Smooth muscle cell (in vitro differentiated cells): ENCODE results near the gene PIAS2. TPM values are rescaled to one million over a fixed set of nuclear protein-coding genes. Genes with fewer than 3 reads are reported as not detected.

Experiments
- DNase-seq: peaks from one replicate; lab custom pipeline; 2025; ENCODE audit not compliant: unreplicated experiment; lab: John Stamatoyannopoulos, UW
- H2AFZ ChIP-seq: fragments of 200-600 bp; sonication (generic); 2 replicates; pipeline ENCODE4 v1.6.0; 2016; ENCODE audit warnings: antibody characterized with exemption, low read depth, mild to moderate bottlenecking
- H3F3A ChIP-seq: fragments of 200-600 bp; sonication (generic); 2 replicates; pipeline ENCODE4 v1.6.0; 2017; ENCODE audit warnings: antibody characterized with exemption, low read depth
- H3K27ac ChIP-seq: fragments of 200-600 bp; sonication (generic); 2 replicates; pipeline ENCODE4 v1.5.1; 2016; ENCODE audit warnings: low read depth, mild to moderate bottlenecking
- H3K27me3 ChIP-seq: fragments of 200-600 bp; sonication (generic); 2 replicates; pipeline ENCODE4 v1.6.1; 2016; ENCODE audit warnings: low read depth, mild to moderate bottlenecking
- H3K36me3 ChIP-seq: fragments of 200-600 bp; sonication (generic); 2 replicates; pipeline ENCODE4 v1.5.1; 2016; ENCODE audit warnings: low read depth
- H3K4me1 ChIP-seq: fragments of 200-600 bp; sonication (generic); 2 replicates; pipeline ENCODE4 v1.5.1; 2016; ENCODE audit warnings: low read depth
- H3K4me2 ChIP-seq: fragments of 200-600 bp; sonication (generic); 2 replicates; pipeline ENCODE4 v1.6.0; 2016; ENCODE audit warnings: mild to moderate bottlenecking
- H3K4me3 ChIP-seq: fragments of 200-600 bp; sonication (generic); 2 replicates; pipeline ENCODE4 v1.5.1; 2016; ENCODE audit warnings: mild to moderate bottlenecking
- H3K79me2 ChIP-seq: fragments of 200-600 bp; sonication (generic); 2 replicates; pipeline ENCODE4 v1.6.0; 2016; ENCODE audit warnings: low read depth, mild to moderate bottlenecking
- H3K9ac ChIP-seq: fragments of 200-600 bp; sonication (generic); 2 replicates; pipeline ENCODE4 v1.6.0; 2016; ENCODE audit warnings: low read depth
- H3K9me3 ChIP-seq: fragments of 200-600 bp; sonication (generic); replicated peaks from 2 replicates; pipeline ENCODE4 v1.5.1; 2016; ENCODE audit warnings: low read depth
- H4K20me1 ChIP-seq: fragments of 200-600 bp; sonication (generic); 2 replicates; pipeline ENCODE4 v1.6.0; 2016; ENCODE audit warnings: low read depth
- WGBS: methylation state at CpG from one replicate; pipeline ENCODE4 v1.1.7; 2016; ENCODE audit warnings: low lambda C conversion rate; 5-methylcytosine and 5-hydroxymethylcytosine counted together
- polyA plus RNA-seq: library from polyadenylated mRNA; unstranded; fragments of >200 nt; fragmentation: Nextera tagmentation; extraction: Ambion mirVana; gene quantifications from 2 replicates; pipeline ENCODE4 v1.2.1, GENCODE V29; 2016
- total RNA-seq: library from RNA; depleted of rRNA; stranded (reverse); fragments of >200 nt; gene quantifications from 2 replicates; pipeline ENCODE4 v1.2.3, GENCODE V29; 2014
- TF ChIP-seq, protein P1 (sequence below): fragments of 200-600 bp; sonication (generic); IDR thresholded peaks from 2 replicates; pipeline ENCODE4 v1.5.1; 2017; ENCODE audit warnings: borderline replicate concordance, mild to moderate bottlenecking, antibody characterized with exemption; ENCODE audit not compliant: insufficient read depth, poor library complexity, severe bottlenecking

The PIAS2 gene
- total and polyA plus RNA-seq, 2 experiments from 2014 or later, result 15.7 to 26.6 TPM

DNA sequence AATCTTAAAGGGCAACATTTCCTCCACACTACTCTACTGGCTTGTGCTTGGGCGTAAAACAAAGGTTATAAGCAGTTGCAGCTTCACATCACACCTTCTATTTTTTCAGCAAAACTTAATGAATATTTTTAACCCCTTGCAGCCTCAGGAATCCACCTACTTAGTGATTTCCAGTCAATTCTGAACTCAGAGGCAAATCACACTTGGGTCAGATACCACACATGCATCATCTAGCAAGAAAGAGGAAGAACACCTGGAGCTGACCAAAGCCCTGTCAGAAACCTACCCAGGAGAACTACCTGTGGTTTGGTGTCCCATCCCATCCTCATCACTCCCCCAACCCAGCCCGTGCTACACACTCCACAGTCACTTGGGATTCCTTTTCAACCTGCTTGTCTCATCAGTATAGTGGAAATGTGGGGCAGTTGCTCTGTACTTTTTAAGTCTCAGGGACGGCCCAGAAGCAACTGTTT, 25.5 kb downstream of the PIAS2 start:
- Histone ChIP-seq H3K79me2 (peaks cover 67% of the 10 kb centered on the region), H3F3A (no peaks in the 10 kb centered on the region), H3K27me3 (no peaks in the 10 kb centered on the region), H2AFZ (no peak overlapping the region), H3K4me1 (no peaks in the 10 kb centered on the region), H4K20me1 (peaks cover 46% of the 10 kb centered on the region), H3K9ac (no peak overlapping the region), H3K36me3 (peaks cover 25% of the 10 kb centered on the region), H3K4me2 (no peak overlapping the region), H3K27ac (no peak overlapping the region), H3K9me3 (peaks cover 12% of the 10 kb centered on the region), H3K4me3 (no peak overlapping the region)
- 96% methylated on average over 3 of the region's 3 CpGs for WGBS
- TF ChIP-seq, protein P1, sequence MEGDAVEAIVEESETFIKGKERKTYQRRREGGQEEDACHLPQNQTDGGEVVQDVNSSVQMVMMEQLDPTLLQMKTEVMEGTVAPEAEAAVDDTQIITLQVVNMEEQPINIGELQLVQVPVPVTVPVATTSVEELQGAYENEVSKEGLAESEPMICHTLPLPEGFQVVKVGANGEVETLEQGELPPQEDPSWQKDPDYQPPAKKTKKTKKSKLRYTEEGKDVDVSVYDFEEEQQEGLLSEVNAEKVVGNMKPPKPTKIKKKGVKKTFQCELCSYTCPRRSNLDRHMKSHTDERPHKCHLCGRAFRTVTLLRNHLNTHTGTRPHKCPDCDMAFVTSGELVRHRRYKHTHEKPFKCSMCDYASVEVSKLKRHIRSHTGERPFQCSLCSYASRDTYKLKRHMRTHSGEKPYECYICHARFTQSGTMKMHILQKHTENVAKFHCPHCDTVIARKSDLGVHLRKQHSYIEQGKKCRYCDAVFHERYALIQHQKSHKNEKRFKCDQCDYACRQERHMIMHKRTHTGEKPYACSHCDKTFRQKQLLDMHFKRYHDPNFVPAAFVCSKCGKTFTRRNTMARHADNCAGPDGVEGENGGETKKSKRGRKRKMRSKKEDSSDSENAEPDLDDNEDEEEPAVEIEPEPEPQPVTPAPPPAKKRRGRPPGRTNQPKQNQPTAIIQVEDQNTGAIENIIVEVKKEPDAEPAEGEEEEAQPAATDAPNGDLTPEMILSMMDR, result no peak
- no peak for DNase-seq

DNA sequence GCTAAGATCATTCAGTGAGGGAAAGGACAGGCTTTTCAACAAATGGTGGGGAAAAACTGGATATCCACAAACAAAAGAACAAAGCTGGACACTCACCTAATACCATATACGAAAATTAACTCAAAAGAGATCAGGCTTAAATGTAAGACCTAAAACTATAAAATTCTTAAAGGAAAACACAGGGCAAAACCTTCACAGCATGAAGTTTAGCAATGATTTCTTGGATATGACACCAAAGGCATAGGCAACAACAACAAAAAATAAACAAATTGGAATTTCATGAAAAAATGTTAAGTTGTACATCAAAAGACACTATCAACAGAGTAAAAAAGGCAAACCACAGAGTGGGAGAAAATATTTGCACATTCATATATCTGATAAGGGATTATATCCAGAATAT, 28.3 kb downstream of the PIAS2 start:
- Histone ChIP-seq H3K9ac (no peak overlapping the region), H3K27ac (no peak overlapping the region), H3K36me3 (peaks cover 25% of the 10 kb centered on the region), H2AFZ (no peak overlapping the region), H3F3A (no peaks in the 10 kb centered on the region), H3K9me3 (peaks cover 12% of the 10 kb centered on the region), H3K27me3 (no peaks in the 10 kb centered on the region), H3K4me2 (no peak overlapping the region), H3K79me2 (peaks cover 65% of the 10 kb centered on the region), H3K4me1 (no peaks in the 10 kb centered on the region), H4K20me1 (peaks cover 28% of the 10 kb centered on the region), H3K4me3 (no peak overlapping the region)
- 87% methylated on average over 1 of the region's 1 CpG for WGBS
- no peak for DNase-seq
- TF ChIP-seq, protein P1, result no peak

- no peak overlapping the region for H3K4me2 ChIP-seq
- WGBS, result 83% methylated on average over 2 of the region's 2 CpGs
- H3K9ac ChIP-seq, result no peak overlapping the region
- TF ChIP-seq, protein P1, result no peak
- DNase-seq, result no peak
- peaks cover 25% of the 10 kb centered on the region for H3K36me3 ChIP-seq
- peaks cover 12% of the 10 kb centered on the region for H3K9me3 ChIP-seq
- no peak overlapping the region for H3K4me3 ChIP-seq
- H3K27me3 ChIP-seq, result no peaks in the 10 kb centered on the region
- no peak overlapping the region for H2AFZ ChIP-seq
- no peak overlapping the region for H3K27ac ChIP-seq
- H3F3A ChIP-seq, result no peaks in the 10 kb centered on the region
- H4K20me1 ChIP-seq, result peaks cover 22% of the 10 kb centered on the region
- peaks cover 50% of the 10 kb centered on the region for H3K79me2 ChIP-seq
- no peaks in the 10 kb centered on the region for H3K4me1 ChIP-seq
Observed at GRCh38 chr18:46886893-46887292, 30.4 kb downstream of the PIAS2 start.

- H3K9ac ChIP-seq, result no peak overlapping the region
- DNase-seq, result no peak
- peaks cover under 1% of the 10 kb centered on the region for H3K36me3 ChIP-seq
- H2AFZ ChIP-seq, result no peak overlapping the region
- no peak overlapping the region for H3K27ac ChIP-seq
- H3K9me3 ChIP-seq, result peaks cover 2% of the 10 kb centered on the region
- H3K4me1 ChIP-seq, result no peaks in the 10 kb centered on the region
- H3F3A ChIP-seq, result no peaks in the 10 kb centered on the region
- H4K20me1 ChIP-seq, result peaks cover 14% of the 10 kb centered on the region
- peaks cover 46% of the 10 kb centered on the region for H3K79me2 ChIP-seq
- no peak overlapping the region for H3K4me3 ChIP-seq
- no peak overlapping the region for H3K4me2 ChIP-seq
- TF ChIP-seq, protein P1, result no peak
- H3K27me3 ChIP-seq, result no peaks in the 10 kb centered on the region
- WGBS, result 97% methylated on average over 4 of the region's 4 CpGs
Observed at GRCh38 chr18:46883180-46883579, 34.1 kb downstream of the PIAS2 start.
